ENCODE results near the gene PDE11A.

PDE11A gene

GRCh38 chr2:177618255-177619253 is 454.0 kb downstream of the PDE11A start:
- peak; percentile 57 to 85 (median 79) for DNase-seq

GRCh38 chr2:177617849-177618248 is 454.7 kb downstream of the PDE11A start:
- no peak for DNase-seq

DNA sequence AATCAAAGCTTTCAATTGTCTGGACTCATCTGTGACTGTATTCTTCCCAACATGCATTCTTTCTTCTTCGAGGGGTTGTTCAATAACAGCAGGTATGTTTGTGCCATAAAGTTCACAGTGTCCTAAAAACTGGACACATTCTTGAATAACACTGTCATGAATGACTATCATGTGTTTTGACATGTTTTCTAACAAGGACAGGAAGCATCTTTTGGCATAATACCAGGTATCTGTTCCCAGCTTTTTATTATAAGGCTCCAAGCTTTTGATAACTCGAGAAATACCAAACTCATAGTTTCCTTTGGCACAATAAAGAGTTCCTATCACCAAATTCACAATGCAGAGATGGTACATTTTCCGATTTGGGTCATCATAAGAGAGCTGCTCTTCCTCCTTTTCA is 455.8 kb downstream of the PDE11A start:
- DNase-seq, result no peak

- DNase-seq, result no peak
Observed at GRCh38 chr2:177616066-177616465, 456.5 kb downstream of the PDE11A start.

GRCh38 chr2:177612659-177613058 is 459.9 kb downstream of the PDE11A start:
- no peak for DNase-seq

DNA sequence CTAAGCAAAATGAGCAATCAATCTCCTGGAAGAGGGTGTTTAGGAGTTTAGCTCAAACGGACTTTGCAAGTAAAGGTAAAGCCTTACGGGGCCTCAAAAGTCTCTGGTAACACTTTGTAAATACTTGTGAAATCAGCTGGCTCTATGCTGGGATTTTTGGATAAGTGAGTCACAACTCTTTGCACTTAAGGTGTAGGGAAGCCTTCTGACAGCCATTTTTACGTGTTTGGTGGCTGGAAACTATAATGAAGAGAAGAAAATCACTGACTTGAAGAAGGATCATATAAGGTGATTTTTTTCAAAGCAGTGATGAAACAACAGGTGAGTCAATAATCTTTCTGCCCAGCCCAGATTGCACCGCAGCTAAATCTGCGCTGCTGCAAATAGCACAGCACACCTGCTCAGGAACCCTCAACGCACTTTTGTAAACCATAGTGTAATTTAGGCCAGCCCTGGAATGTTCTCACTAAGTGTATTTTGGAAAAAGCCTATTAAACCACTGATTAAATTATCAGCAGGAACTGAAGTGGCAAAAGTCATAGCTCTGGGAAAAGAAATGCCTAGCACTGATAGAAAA is 461.2 kb downstream of the PDE11A start:
- DNase-seq, result no peak

DNA sequence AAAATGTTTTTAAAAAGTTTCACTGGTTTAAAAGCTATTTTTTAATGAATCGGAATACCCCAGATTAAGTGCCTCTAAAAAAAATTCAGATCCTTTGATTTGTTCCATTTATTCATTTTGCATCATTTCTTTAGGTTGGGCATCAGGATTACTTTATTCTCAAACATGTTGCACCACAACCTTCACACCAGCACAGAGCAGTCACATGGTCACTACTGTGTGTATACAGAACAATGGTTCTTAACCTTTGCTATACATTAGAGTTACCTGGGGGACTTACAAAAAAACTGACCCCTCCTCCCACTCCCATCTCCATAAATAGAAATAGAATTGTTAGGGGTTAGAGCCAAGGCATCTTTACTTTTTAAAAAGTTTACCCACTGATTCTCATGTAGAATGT is 461.8 kb downstream of the PDE11A start:
- no peak for DNase-seq

DNA sequence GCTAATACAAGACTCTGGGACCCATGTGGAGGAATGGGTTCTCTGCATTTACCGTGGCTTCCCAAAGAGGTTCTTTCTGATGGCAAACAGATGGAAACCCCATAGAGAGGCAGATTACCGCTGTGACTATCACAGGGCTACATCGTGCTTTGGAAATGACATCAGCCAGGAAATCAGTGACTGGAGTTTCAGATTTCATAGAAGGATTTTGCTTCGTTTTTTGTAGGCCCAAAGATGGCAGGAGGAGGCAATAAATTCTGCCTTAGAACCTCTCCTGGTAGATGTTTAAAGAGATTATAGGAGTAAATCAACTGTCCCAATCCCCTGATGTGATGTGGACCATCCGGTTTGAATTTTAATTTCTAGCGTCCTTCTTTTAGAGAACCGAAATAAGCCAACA is 465.9 kb downstream of the PDE11A start:
- no peak for DNase-seq

DNA sequence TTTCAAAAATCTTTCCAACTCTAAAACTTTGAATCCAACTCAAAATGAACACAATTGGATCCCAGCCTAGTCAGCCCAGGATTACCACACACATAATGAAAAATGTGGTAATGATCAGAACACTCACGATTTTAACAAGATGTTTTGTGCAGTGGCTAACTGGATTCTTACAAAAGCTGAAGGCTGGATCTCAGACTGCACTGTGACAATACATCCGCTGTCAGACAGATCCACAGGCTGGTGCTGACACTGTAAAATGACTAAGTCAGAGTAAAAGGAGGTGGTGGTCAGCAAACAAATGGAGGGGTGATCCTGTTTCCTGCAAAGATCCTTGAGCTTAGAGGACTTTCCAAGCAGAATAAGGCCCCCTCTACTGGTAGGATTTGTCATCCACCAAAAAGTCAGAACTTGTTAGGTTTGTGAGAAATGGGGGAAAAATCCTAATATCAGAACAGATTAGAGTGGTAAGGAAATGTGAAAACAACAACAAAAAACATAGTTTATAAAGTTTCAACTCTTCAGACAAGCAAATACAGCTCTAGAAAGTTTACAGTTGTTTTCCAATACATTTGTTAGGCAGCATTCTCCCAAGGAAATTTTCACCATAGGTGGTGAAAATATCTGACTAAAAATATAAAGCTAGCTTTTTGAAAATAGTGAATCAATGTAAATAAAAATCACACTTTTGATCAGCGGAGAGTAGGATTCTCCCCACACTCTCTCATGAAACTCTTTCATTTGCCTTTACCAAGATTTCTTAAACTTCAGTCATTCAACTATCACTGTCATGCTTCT is 468.1 kb downstream of the PDE11A start:
- no peak for DNase-seq

DNA sequence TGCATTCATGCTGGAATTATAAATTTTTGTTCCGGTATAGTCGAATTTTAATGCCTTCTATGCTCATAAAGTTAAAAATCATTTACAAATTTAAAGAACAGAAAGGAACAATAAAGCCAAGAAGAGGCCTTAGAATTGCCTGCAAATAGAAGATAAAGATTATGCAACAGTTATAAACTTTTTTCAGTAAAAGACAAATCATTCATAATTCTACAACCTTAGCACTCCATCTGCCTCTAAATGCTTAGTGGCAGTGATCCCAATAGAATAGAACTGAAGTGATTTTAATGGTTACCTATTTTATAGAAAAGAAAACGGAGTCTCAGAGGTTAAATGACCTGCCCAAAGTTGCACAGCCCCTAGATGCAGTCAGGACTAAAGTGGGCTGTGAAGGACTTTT is 468.8 kb downstream of the PDE11A start:
- no peak for DNase-seq

- no peak for DNase-seq
Observed at GRCh38 chr2:177603181-177603580, 469.4 kb downstream of the PDE11A start.

DNA sequence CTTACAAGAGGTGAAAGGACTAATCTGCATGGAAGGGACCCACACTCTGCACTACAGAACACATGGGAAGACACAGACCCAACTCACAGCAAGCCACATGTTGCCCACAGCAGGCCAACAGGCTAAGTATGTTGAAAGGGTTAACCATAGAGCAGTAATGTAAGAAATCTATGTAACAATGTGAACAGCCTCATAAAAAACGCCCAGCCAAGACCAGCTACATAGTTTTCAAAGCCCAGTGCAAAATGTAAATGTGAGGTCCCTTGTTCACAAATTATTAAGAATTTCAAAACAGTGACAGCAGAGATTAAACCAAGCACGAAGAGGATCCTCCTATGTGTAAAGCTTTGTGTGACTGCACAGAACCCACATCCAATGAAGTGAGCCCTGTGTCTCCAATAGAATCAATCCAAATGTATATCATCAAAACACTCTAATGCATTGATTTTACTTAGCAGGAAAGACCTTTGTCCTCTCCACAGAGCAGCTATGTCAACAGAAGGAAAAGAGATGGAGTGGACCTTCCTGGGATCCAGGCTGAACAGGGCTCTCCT is 469.9 kb downstream of the PDE11A start:
- no peak for DNase-seq

- no peak for DNase-seq
Observed at GRCh38 chr2:177600917-177601316, 471.7 kb downstream of the PDE11A start.

DNA sequence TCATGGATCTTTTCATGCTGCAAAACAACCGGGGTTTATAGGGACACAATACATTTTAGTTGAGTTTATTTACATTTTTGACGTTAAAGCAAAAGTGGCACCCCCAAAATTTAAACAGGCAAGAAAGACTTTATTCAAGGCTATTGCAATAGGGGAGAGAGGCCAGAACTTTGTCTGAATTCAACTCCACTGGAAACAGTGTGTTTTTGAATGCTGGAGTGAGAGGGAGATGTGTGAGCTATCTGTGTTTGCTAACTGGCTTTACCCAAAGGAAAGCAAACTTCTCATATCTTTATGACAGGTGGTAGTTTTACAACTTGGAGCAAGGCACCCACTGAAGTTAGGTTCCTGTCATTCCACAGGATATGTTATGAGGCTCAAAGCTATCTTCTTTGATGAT is 472.6 kb downstream of the PDE11A start:
- DNase-seq, result no peak

DNA sequence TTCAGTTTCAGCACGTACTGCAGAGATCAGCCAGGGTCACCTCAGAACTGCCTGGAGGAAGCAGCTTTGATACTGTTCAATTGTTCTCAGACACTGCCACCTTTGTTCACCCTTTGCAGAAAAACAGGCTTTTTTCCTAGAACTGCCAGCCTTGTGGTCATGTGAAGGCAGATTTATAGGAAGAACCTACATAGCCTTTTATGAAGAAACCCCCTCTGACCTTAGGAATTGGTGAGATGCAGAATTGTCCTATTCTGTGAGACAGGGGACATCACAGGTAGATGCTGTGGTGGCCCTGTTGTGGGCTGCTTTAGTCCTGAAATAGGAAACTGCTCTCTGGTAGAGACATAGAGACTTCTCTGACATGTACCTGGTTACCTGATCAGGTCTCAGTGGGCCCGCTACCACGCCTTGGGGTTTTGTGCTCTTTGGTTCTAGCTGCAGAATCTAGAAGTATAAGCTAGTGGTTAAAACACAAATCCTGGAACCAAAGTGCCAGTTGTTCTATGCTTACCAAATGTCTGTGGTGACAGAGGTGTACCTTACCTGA is 473.4 kb downstream of the PDE11A start:
- DNase-seq, result no peak

DNA sequence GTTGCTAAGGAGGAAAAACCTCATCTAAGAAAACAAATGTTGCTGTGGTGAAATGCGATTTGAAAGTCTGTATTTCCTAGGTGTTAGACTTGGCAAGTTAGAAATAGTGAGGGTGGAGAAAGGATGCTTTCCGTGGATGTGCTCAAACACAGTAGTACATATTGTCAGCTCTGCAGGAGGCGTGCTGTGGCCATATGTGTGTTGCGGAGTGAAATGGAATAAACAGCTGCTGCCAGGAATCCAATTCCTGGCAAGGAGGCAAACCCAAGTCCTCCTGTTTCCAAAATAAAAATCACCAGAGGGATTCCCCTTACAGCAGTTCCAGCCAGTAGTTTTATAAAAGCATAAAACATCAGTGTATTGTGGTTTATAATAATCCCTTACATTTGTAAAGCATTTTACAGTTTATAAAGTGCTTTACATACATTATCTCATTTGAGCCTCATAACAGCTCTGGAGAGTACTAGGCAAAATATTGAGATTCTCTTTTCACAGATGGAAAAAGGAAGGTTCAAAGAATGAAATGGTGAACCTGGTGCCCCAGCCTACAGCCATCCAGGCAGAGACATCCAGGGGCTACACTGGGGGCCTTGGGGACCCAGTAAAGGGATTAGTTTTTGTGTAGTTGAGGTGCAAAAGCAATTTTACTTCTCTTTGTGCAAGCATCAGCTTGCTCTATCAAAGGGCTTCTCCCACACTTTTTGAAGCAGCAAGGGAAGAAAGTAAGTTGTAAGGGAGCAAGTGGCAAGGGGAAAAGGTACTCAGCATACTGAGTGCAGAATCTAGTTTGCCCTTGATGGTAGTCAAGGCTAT is 474.0 kb downstream of the PDE11A start:
- no peak for DNase-seq

GRCh38 chr2:177597759-177598158 is 474.8 kb downstream of the PDE11A start:
- no peak for DNase-seq

DNA sequence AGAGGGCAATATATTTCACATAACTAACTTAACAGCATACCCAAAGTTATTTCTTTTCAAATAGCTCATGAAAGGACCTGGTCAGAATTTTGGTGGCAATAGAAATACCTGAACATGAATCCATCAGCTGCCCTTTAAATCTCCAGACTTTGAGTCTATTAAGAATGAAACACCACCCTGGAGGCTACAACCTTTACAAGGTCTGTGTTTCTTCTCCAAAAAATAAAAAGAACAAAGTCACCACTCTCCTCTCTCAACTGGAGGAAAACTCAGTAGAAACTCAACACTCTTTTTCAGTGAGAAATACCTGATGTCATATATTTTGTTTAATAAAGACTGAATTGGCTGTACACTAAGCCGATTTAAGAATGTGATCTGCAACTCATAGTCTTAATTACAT is 475.7 kb downstream of the PDE11A start:
- DNase-seq, result no peak

- DNase-seq, result no peak
Observed at GRCh38 chr2:177595126-177595845, 477.3 kb downstream of the PDE11A start.

- no peak for DNase-seq
Observed at GRCh38 chr2:177593402-177593801, 479.2 kb downstream of the PDE11A start.

GRCh38 chr2:177592945-177593344 is 479.6 kb downstream of the PDE11A start:
- DNase-seq, result no peak

All from activated naive CD4-positive, alpha-beta T cell (primary cell).